ENCODE measurements around the gene LTF. TPM values are rescaled to one million over a fixed set of nuclear protein-coding genes. Genes with fewer than 3 reads are reported as not detected.
A peak's percentile ranks its signal among the peaks of the same experiment; 100 is the strongest.

LTF gene
- total RNA-seq, 2 donors from 2014 or later = not detected

DNA sequence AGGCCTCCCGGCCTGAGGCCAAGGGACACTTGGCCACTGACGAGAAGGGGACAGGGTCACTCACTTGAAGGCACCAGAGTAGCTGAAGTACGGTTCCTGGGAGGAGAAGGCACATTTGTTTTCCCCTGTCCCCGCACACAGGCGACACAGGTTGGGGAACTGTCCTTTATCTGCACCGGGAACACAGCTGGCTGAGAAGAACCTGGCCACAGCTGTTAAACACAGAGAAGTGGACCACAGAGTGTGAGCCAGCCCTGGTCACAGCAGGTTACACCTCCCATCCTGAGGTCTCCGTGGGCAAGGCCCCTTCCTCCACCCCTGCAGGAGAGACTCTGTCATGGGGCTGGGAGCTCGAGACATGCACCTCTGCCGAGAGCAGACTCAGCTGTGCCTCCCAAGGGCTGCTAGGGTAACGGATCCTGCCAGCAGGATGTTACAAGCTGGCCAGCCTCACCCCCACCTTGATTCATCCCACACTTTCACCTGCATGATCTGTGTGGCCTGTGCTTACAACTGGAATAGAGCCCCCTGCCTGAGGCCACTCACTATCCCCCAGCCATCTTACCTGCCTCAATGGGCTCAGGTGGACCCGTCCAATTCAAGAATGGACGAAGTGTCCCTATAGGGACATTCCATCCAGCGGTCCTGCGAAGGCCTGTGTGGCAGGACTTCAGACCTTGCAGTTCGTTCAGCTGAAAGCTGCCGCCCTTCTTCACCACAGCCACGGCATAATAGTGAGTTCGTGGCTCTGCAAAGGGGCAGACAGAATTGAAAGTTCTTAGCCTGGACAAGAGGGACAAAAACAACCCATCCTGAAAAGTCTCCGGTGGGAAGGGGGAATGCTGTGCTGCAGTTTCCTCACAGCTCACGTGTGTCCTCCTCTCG lies 9.2 kb downstream of the LTF start:
- Mint-ChIP-seq H3K27me3 (peaks cover 54% of the 10 kb centered on the region), H3K4me1 (peaks cover 6% of the 10 kb centered on the region), H3K4me3 (no peak overlapping the region), H3K36me3 (ENCODE audit: low read depth) (peaks cover 2% of the 10 kb centered on the region), H3K27ac (no peak overlapping the region)
- ATAC-seq = no peak
- DNase-seq = no peak
- no peaks in the 10 kb centered on the region for H3K9me3 ChIP-seq (ENCODE audit: control insufficient read depth, low read length, poor library complexity, severe bottlenecking)

DNA sequence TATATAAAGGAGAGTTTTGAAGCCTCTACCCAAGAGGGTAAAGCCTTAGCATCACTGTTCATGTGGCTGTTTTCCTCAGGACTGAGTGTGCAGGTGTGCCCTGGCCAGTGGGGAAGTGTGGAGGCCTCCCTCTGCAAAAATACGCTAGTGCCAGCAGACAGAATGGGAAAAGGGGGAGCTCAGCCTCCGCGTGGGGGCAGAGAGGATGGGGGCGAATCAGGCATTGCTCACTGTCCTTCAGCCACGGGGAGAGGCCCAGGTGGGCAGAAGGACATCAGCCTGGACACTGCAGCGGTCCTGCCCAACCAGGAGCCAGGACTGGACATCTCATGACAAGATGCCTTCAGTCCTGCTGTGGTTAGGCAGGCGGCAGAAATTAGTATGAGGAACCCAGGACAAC lies 10.1 kb downstream of the LTF start:
- no peaks in the 10 kb centered on the region for H3K9me3 ChIP-seq (ENCODE audit: control insufficient read depth, low read length, poor library complexity, severe bottlenecking)
- H3K27ac Mint-ChIP-seq = no peak overlapping the region
- ATAC-seq (no peak), DNase-seq (no peak)
- H3K36me3 Mint-ChIP-seq (ENCODE audit: low read depth) = peaks cover 2% of the 10 kb centered on the region
- peaks cover 49% of the 10 kb centered on the region for H3K27me3 Mint-ChIP-seq
- H3K4me1 Mint-ChIP-seq = peaks cover 6% of the 10 kb centered on the region
- H3K4me3 Mint-ChIP-seq = no peak overlapping the region

DNA sequence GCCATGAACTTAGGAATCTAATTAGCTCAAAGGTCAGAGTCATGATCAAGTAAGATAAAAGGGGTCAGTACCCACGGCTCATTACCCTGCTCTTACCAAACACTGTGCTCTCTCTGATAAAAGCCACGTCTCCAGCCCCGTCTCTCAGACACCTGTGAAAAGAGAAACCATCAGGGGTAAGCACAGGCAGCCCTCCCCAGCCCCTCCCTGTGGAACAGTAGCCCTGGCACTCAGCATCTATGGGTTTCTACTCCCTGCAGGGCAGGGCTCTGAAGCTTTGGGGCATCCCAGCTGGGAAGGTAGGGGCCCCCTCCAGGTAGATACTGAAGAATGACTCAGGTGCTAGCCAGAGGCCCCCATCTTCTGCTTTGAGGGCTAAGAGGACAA lies 10.5 kb downstream of the LTF start:
- Mint-ChIP-seq H3K27ac (no peak overlapping the region), H3K36me3 (ENCODE audit: low read depth) (peaks cover 2% of the 10 kb centered on the region), H3K27me3 (peaks cover 48% of the 10 kb centered on the region), H3K4me3 (no peak overlapping the region), H3K4me1 (peaks cover 6% of the 10 kb centered on the region)
- ATAC-seq = no peak
- H3K9me3 ChIP-seq (ENCODE audit: control insufficient read depth, low read length, poor library complexity, severe bottlenecking) = no peaks in the 10 kb centered on the region
- no peak for DNase-seq

DNA sequence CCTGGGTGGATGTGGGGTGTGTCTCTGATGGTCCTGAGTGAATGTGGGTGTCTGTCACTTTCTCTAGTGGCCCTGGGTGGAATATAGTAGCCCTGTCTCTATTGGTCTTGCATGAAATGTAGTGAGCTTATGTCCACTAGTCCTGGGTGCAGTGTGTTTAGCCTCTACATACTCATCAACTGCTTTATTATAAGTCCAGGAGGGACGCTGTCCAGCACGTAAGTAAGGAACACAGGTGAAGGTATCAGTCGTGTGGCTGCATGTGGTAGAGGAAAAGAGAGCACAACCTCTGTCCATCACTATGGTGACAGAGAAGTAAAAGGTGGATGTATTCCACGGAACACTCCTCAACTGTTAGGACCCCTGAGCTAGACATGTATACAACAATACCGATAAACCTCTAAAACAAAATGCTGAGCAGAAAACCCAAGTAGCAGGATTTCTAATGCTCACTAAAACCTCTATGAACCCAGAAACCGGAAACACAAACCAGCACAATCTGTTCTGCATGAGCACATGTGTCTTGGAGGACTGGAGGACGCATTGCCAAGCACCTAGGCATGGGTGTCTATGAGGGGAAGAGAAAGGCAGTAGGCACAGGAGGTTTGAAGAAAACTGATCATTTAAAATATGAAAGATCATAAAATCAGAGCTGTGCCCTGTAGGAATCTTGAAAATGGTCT lies 11.0 kb downstream of the LTF start:
- Mint-ChIP-seq H3K36me3 (ENCODE audit: low read depth) (peaks cover 2% of the 10 kb centered on the region), H3K4me3 (no peak overlapping the region), H3K27me3 (peaks cover 51% of the 10 kb centered on the region), H3K27ac (no peak overlapping the region), H3K4me1 (peaks cover 6% of the 10 kb centered on the region)
- no peak for ATAC-seq
- no peak for DNase-seq
- H3K9me3 ChIP-seq (ENCODE audit: control insufficient read depth, low read length, poor library complexity, severe bottlenecking) = no peaks in the 10 kb centered on the region

DNA sequence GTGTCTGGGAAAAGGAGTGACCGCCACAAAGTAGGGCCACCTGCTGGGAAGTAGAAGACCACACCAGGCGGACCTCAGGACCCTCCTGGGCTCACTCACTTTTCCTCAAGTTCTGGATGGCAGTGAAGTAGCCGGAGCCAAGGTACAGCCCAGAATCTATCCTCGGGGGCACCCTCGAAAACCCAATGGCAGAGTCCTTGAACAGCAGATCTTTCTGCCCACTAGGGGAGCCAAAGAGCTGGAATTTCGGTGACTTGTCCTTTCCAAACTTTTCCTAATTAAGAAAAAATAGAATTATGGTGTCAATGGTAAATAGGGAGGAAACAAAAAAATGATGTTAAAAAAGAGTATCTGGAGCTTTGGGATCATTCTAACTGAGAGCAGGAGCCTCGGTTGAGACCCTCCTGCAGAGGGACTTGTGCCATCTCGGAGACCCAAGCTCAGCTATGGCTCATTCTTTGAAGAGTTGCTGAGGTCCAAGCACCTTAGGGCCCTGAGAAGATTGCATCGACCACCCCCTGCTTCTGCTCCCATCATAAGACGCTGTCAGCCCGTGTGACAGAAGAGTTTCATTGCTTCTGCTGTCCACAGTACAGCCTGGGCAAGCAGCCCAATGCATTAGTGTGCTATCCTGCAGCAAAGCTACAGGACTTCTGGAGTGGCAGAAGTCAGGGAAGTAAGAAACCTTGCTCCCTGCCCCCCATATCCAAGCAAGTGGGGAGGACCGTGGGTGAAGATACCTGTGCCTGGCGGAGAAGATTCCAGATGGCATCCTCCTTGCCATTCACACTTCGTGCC lies 14.8 kb downstream of the LTF start:
- Mint-ChIP-seq H3K27ac (no peak overlapping the region), H3K4me3 (no peak overlapping the region), H3K4me1 (peaks cover 6% of the 10 kb centered on the region), H3K27me3 (peaks cover 56% of the 10 kb centered on the region), H3K36me3 (ENCODE audit: low read depth) (peaks cover 2% of the 10 kb centered on the region)
- DNase-seq (no peak), ATAC-seq (no peak)
- H3K9me3 ChIP-seq (ENCODE audit: control insufficient read depth, low read length, poor library complexity, severe bottlenecking) = no peaks in the 10 kb centered on the region

DNA sequence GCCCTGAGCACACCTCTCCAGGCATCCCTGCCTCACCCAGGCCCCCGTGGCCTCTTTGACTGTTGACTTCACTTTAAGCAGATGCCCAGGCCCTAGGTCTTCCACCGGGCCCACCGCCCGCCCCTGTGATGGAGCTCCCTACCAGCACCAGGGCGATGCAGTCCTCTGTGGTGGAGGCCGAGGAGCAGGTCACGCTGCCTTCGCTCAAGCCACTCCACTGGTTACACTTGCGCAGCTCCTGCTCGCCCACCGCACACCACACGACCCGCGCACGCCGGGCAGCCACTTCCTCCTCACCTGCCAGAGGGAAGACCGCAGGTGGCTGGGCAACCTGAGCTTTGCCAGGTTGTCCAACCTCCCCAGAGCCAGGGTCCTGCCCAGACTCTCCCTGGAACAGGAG lies 16.0 kb downstream of the LTF start:
- no peak overlapping the region for H3K4me3 Mint-ChIP-seq
- H3K9me3 ChIP-seq (ENCODE audit: control insufficient read depth, low read length, poor library complexity, severe bottlenecking) = no peaks in the 10 kb centered on the region
- peaks cover 3% of the 10 kb centered on the region for H3K4me1 Mint-ChIP-seq
- ATAC-seq (no peak), DNase-seq (no peak)
- no peak overlapping the region for H3K27ac Mint-ChIP-seq
- peaks cover 52% of the 10 kb centered on the region for H3K27me3 Mint-ChIP-seq
- H3K36me3 Mint-ChIP-seq (ENCODE audit: low read depth) = peaks cover 2% of the 10 kb centered on the region

DNA sequence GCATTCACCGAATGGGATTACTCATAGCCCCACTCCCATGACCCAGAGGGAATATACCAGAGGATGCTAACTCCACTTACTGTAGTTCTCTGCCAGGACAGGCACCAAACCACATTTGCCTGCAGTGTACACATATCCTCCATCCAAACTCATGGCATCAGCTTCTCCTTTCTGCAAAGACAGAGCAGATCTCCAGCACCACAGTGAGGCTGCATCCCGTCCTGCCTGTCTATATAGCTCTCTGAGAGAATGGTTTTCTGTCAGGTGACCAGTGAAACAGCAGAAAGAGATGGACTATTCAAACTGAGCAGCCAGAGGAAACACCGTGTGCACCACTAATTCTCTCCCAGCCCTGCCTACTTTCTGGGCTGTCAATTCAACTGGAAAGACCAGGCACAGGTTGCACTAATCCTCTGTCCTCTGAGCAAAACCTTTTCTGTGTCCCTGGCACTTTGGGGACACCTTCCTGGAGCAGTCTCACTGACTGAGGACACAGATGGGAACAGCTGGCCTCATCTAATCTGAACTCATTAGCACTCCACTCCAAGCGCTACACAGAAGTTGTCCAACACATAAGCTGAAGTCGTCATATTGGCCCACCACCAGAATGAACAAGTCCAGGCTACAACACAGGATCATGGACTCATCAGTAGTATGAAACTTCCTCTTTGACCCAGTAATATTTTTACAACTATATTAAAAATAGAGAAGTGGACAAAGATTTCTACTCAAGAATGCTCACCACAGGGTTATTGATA lies 17.3 kb downstream of the LTF start:
- ATAC-seq (no peak), DNase-seq (no peak)
- peaks cover 2% of the 10 kb centered on the region for H3K36me3 Mint-ChIP-seq (ENCODE audit: low read depth)
- no peaks in the 10 kb centered on the region for H3K9me3 ChIP-seq (ENCODE audit: control insufficient read depth, low read length, poor library complexity, severe bottlenecking)
- H3K27ac Mint-ChIP-seq = no peak overlapping the region
- H3K4me1 Mint-ChIP-seq = no peaks in the 10 kb centered on the region
- no peak overlapping the region for H3K4me3 Mint-ChIP-seq
- H3K27me3 Mint-ChIP-seq = peaks cover 39% of the 10 kb centered on the region

DNA sequence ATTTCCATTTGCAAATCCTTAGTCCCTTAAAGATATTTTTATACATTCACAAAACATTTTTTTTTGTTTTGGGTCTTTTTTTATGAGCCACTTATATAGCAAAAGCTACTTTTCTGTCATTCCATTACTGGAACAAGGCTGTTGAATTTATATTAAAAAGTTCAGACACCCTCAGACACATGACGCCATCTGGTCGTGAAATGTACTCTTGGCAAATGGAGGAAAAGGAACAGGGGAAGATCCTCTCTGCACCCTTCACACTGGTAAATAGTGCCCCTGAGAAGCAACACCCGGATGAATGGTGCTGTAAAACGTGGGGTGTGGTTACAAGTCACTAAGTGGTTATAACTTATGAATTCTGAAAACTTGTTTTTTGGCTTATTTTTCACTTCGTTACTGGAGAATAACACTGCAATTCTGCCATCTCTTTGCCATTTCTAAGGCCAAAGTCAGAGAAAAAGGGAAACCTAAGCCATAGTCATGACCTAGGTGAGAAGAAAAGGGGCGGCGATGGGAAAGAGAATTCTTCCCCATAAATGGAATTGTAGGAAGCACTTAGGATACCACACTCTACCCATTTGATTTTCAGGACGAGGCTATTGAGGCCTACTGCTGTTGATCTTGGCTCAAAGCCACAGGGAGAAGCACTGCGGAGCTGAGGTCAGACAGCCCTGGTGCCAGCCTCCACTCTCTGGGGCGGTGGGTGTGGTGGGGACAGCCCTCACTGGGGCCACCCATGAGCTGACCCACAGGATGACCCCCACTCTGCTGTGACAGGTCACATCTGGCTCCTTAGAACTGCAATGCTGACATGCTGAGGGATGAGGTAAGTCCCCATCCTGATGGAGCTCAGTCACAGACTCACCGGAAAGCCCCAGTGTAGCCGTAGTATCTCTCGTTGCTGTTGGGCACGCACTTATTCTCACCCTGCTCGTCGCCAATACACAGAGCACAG lies 21.9 kb downstream of the LTF start:
- no peaks in the 10 kb centered on the region for H3K9me3 ChIP-seq (ENCODE audit: control insufficient read depth, low read length, poor library complexity, severe bottlenecking)
- H3K27me3 Mint-ChIP-seq = peaks cover 10% of the 10 kb centered on the region
- H3K36me3 Mint-ChIP-seq (ENCODE audit: low read depth) = no peaks in the 10 kb centered on the region
- H3K27ac Mint-ChIP-seq = peak overlapping the region; percentile 87
- peak in 1 of 3 donors; percentile 49 for DNase-seq
- ATAC-seq = peak; percentile 47
- H3K4me3 Mint-ChIP-seq = no peak overlapping the region
- H3K4me1 Mint-ChIP-seq = peaks cover 17% of the 10 kb centered on the region

DNA sequence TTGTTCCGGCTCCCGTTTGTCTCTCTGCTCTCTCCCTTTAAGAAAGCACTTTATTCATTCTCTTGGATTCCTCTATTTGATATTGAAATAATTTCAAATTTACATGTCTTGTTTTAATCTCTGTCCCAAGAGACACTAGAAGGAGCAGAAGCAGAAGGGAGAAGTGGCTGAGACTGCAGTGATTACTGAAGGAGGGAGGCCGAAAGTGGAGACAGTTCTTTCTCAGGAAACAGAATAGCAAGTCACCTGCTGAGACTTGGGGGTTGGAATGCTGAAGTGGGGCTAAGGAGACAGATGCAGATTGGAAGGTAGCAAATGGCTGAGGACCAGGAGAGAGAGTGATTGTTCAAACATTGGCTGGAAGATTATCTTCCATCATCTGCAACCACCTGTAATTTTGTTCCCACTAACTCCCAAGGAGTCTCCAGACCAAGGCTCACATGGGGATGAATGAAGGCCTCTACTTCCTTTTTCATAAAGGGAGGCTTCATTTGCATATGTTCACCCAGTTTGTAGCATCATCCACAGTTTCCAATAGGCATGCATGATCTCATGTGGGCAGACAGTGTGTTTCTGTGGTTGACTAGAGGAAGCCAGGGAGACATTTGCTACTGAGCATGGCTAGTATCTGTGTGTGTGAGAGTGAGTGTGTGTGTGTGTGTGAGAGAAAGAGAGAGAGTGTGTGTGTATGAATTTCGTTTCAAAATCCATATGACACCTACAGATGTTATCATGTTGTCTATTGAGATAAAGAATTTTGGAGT lies 24.0 kb downstream of the LTF start:
- H3K4me3 Mint-ChIP-seq = peak overlapping the region; percentile 58
- peaks cover 18% of the 10 kb centered on the region for H3K4me1 Mint-ChIP-seq
- DNase-seq (no peak), ATAC-seq (peak; percentile 91)
- peak overlapping the region; percentile 87 for H3K27ac Mint-ChIP-seq
- no peaks in the 10 kb centered on the region for H3K9me3 ChIP-seq (ENCODE audit: control insufficient read depth, low read length, poor library complexity, severe bottlenecking)
- peaks cover 6% of the 10 kb centered on the region for H3K27me3 Mint-ChIP-seq
- no peaks in the 10 kb centered on the region for H3K36me3 Mint-ChIP-seq (ENCODE audit: low read depth)

DNA sequence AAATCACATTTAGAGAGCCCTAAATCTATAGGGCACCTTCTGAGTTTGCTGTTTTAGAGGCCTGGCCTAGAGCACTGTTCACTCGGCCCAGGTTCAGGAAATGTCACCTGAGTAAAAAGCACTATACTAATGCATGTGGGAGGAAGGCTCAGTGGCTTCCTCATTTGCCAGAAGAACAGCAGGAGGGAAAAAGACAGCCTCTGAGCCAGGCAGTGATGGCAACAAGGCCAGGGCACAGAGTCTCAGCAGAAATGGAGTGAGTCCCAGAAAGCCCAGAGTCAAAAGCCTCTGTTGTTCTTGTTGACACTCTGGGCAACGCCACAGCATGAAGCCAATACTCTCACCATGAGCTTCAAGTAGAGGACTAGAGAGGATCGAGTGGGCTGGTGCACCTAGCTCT lies 25.9 kb downstream of the LTF start:
- H3K36me3 Mint-ChIP-seq (ENCODE audit: low read depth) = no peaks in the 10 kb centered on the region
- H3K27me3 Mint-ChIP-seq = no peaks in the 10 kb centered on the region
- no peaks in the 10 kb centered on the region for H3K9me3 ChIP-seq (ENCODE audit: control insufficient read depth, low read length, poor library complexity, severe bottlenecking)
- peaks cover 26% of the 10 kb centered on the region for H3K4me1 Mint-ChIP-seq
- ATAC-seq (no peak), DNase-seq (no peak)
- H3K27ac Mint-ChIP-seq = no peak overlapping the region
- no peak overlapping the region for H3K4me3 Mint-ChIP-seq

DNA sequence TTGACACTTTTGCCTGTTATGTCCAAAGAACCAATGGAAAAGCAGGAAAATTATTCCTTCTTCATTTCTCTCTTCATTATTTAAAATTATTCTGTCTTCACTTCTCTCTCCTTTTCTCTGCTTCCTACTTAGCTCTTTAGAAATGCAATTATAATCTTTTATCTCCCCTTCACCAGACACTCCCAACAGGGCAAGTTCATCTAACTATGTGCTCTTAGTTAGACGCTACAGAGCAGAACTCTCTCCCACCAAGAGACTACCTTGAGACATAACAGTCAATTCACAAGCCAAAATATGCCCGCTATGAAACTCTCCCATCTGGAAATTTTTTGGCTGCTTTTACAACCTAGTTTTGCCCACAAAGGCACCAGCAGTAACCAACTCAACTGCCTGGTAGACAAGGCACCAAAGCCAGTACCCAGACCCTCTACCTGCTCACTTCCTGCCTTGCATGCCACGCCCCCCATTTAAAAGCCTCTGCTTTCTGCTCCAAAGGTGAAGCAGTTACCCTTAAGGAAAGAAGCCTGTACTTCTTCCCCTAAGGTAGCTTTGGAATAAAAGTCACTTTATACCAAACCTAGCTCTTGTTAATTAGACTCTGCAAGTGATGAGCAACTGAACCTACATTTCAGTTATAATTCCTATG lies 29.5 kb downstream of the LTF start:
- no peaks in the 10 kb centered on the region for H3K9me3 ChIP-seq (ENCODE audit: control insufficient read depth, low read length, poor library complexity, severe bottlenecking)
- no peak for DNase-seq
- no peak for ATAC-seq
- Mint-ChIP-seq H3K27ac (no peak overlapping the region), H3K36me3 (ENCODE audit: low read depth) (no peaks in the 10 kb centered on the region), H3K4me3 (no peak overlapping the region), H3K27me3 (no peaks in the 10 kb centered on the region), H3K4me1 (peaks cover 8% of the 10 kb centered on the region)
